ENCODE measurements around the gene PHLDA2. TPM values are rescaled to one million over a fixed set of nuclear protein-coding genes. Genes with fewer than 3 reads are reported as not detected.

PHLDA2 gene
- total RNA-seq, 1 experiment from 2014 or later = 309 TPM

DNA sequence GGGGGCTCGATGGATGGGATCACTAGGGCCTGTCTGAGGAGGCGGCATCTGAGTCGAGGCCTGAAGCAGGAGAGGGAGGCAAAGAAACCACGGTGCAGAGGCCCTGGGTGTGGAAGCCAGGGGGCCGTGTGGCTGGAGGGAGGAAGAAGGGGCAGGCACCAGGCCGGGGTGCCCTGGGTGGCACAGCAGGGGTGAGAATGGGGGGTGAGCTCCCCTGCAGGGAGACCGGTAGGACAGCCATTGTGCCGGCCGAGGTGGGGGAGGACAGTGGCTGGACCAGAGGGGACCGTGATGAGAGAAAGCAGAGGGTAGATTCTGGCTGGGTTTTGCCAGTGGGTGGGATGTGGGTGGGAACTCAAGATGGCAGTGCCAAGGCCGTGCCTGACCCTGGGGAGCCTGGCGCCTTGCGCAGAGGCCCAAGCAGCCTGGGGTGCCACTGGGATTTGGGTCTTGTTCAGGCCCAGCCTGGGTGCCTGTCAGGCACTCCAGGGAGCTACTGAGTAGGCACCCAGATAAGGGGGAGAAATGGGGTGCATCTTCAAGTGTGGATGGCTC lies 18.7 kb downstream of the PHLDA2 start:
- Histone ChIP-seq H3K36me3 (ENCODE audit: control insufficient read depth in 1 of 2, insufficient read depth in 2 of 2, low read length in 2 of 2) (no peaks in the 10 kb centered on the region), H4K20me1 (ENCODE audit: insufficient read depth) (no peaks in the 10 kb centered on the region), H3K9me3 (ENCODE audit: control insufficient read depth in 1 of 2, insufficient read depth in 1 of 2, low read depth in 1 of 2, low read length in 2 of 2) (no peaks in the 10 kb centered on the region), H3K79me2 (ENCODE audit: insufficient read depth, low read length) (no peaks in the 10 kb centered on the region), H3K4me1 (ENCODE audit: control insufficient read depth in 1 of 2, insufficient read depth in 2 of 2, low read length in 2 of 2) (peaks cover 49 to 55% of the 10 kb centered on the region in 2 experiments), H3K27me3 (ENCODE audit: insufficient read depth, low read length) (no peaks in the 10 kb centered on the region), H3K27ac (ENCODE audit: low read depth, low read length) (peak overlapping the region; percentile 97), H3K4me3 (replicated peaks in 1 of 2; ENCODE audit: low read depth in 1 of 2, low read length in 2 of 2) (no peak overlapping the region), H3K9me2 (ENCODE audit: insufficient read depth) (no peaks in the 10 kb centered on the region), H3K4me2 (ENCODE audit: low read length) (peak overlapping the region; percentile 93), H3K9ac (ENCODE audit: low read length) (no peak overlapping the region), H2AFZ (ENCODE audit: low read depth, low read length, poor library complexity, severe bottlenecking) (no peak overlapping the region)
- DNase-seq (ENCODE audit: low read depth, low spot score) (no peak), ATAC-seq (no peak)
- ChIA-PET POLR2A (interaction anchor here (2.2 to 3.6 kb wide), 2 partner anchors 19 kb away, joined by 7 to 44 read pairs; partner anchors contain the start of gene PHLDA2), CTCF (interaction anchor here (3.0 kb wide), 1 partner anchor 18 kb away, joined by 19 read pairs; no protein-coding TSS in a partner anchor), RAD21 (ENCODE audit: low non-redundant PET in 1 of 2, low total read pairs in 2 of 2, uncharacterized antibody in 2 of 2, unreplicated experiment in 2 of 2) (no interaction called here)
- TF ChIP-seq YY1 (IDR thresholded peaks at IDR 0.05; ENCODE audit: extremely low read depth, insufficient replicate concordance, low read depth, low read length) = no peak
- no peak for TF ChIP-seq SP1 (IDR thresholded peaks at IDR 0.05; ENCODE audit: low read depth)
- TF ChIP-seq EZH2phosphoT487 (IDR thresholded peaks at IDR 0.05; ENCODE audit: borderline replicate concordance) = no peak
- no peak for TF ChIP-seq CBX3 (IDR thresholded peaks at IDR 0.05; ENCODE audit: low read depth)
- TF ChIP-seq, protein P1, sequence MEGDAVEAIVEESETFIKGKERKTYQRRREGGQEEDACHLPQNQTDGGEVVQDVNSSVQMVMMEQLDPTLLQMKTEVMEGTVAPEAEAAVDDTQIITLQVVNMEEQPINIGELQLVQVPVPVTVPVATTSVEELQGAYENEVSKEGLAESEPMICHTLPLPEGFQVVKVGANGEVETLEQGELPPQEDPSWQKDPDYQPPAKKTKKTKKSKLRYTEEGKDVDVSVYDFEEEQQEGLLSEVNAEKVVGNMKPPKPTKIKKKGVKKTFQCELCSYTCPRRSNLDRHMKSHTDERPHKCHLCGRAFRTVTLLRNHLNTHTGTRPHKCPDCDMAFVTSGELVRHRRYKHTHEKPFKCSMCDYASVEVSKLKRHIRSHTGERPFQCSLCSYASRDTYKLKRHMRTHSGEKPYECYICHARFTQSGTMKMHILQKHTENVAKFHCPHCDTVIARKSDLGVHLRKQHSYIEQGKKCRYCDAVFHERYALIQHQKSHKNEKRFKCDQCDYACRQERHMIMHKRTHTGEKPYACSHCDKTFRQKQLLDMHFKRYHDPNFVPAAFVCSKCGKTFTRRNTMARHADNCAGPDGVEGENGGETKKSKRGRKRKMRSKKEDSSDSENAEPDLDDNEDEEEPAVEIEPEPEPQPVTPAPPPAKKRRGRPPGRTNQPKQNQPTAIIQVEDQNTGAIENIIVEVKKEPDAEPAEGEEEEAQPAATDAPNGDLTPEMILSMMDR (IDR thresholded peaks at IDR 0.05 in 2 of 3, conservative IDR thresholded peaks at IDR 0.05 in 1 of 3; ENCODE audit: borderline replicate concordance in 1 of 3, insufficient read depth in 1 of 3, low read depth in 2 of 3, low read length in 2 of 3) = no peak
- TF ChIP-seq TCF7L2 (IDR thresholded peaks at IDR 0.05; ENCODE audit: borderline replicate concordance, extremely low read depth, insufficient read depth, insufficient read length) = no peak
- TF ChIP-seq EZH2 (IDR thresholded peaks at IDR 0.05) = no peak
- TF ChIP-seq EGR1 (IDR thresholded peaks at IDR 0.05; ENCODE audit: low read depth) = no peak
- no peak for TF ChIP-seq RAD21 (IDR thresholded peaks at IDR 0.05; ENCODE audit: low read depth)
- no peak for TF ChIP-seq SIN3A (IDR thresholded peaks at IDR 0.05; ENCODE audit: low read depth)
- TF ChIP-seq FOSL1 (IDR thresholded peaks at IDR 0.05; ENCODE audit: low read depth) = no peak
- TF ChIP-seq SRF (IDR thresholded peaks at IDR 0.05; ENCODE audit: low read depth) = no peak
- no peak for TF ChIP-seq POLR2A (IDR thresholded peaks at IDR 0.05; ENCODE audit: borderline replicate concordance, extremely low read depth, insufficient read depth, insufficient read length)
- TF ChIP-seq POLR2AphosphoS5 (IDR thresholded peaks at IDR 0.05; ENCODE audit: low read depth, low read length) = no peak
- no peak for TF ChIP-seq ZNF274 (IDR thresholded peaks at IDR 0.05; ENCODE audit: low read depth, low read length)
- TF ChIP-seq JUND (IDR thresholded peaks at IDR 0.05) = no peak
- intact Hi-C loops (cut with micrococcal nuclease) = no loop called here
- no TSS peak for BruUV-seq (replicated peaks)
